Measurements from ENCODE around the gene RMI2. TPM values are rescaled to one million over a fixed set of nuclear protein-coding genes. Genes with fewer than 3 reads are reported as not detected.

The RMI2 gene
- total and polyA plus RNA-seq, 2 donors (not counting 1 experiment from before 2014, with no cell fraction given) = 6.6 to 6.8 TPM

- H3K4me1 ChIP-seq (ENCODE audit: control insufficient read depth, extremely low read depth, insufficient read depth, low read length) = no peaks in the 10 kb centered on the region
- no peaks in the 10 kb centered on the region for H4K20me1 ChIP-seq (ENCODE audit: control insufficient read depth, extremely low read depth, insufficient read depth, low read length)
- H3K27ac ChIP-seq (ENCODE audit: insufficient read depth, low read length) = no peak overlapping the region
- no peak for TF ChIP-seq EZH2 (IDR thresholded peaks at IDR 0.05; ENCODE audit: low read length, missing control alignments)
- TF ChIP-seq, protein P1, sequence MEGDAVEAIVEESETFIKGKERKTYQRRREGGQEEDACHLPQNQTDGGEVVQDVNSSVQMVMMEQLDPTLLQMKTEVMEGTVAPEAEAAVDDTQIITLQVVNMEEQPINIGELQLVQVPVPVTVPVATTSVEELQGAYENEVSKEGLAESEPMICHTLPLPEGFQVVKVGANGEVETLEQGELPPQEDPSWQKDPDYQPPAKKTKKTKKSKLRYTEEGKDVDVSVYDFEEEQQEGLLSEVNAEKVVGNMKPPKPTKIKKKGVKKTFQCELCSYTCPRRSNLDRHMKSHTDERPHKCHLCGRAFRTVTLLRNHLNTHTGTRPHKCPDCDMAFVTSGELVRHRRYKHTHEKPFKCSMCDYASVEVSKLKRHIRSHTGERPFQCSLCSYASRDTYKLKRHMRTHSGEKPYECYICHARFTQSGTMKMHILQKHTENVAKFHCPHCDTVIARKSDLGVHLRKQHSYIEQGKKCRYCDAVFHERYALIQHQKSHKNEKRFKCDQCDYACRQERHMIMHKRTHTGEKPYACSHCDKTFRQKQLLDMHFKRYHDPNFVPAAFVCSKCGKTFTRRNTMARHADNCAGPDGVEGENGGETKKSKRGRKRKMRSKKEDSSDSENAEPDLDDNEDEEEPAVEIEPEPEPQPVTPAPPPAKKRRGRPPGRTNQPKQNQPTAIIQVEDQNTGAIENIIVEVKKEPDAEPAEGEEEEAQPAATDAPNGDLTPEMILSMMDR (conservative IDR thresholded peaks at IDR 0.05 in 1 of 2, IDR thresholded peaks at IDR 0.05 in 1 of 2; ENCODE audit: low read depth in 1 of 2, low read length in 2 of 2) = no peak
- no peaks in the 10 kb centered on the region for H3K79me2 ChIP-seq (ENCODE audit: control insufficient read depth, insufficient read depth, low read length)
- no peak overlapping the region for H3K4me2 ChIP-seq (ENCODE audit: extremely low read depth, insufficient read depth, low read length)
- H3K4me3 ChIP-seq (replicated peaks in 1 of 4; ENCODE audit: control extremely low read depth in 1 of 4, insufficient read depth in 1 of 4, low read depth in 3 of 4, low read length in 4 of 4) = no peak overlapping the region
- no peaks in the 10 kb centered on the region for H3K9me3 ChIP-seq (ENCODE audit: control insufficient read depth, insufficient read depth, low read depth, low read length)
- H3K36me3 ChIP-seq (ENCODE audit: control insufficient read depth, insufficient read depth, low read length) = no peaks in the 10 kb centered on the region
- H3K27me3 ChIP-seq (ENCODE audit: control insufficient read depth, insufficient read depth, low read length) = no peaks in the 10 kb centered on the region
- no peak overlapping the region for H3K9ac ChIP-seq (ENCODE audit: insufficient read depth, low read length)
- no peak for DNase-seq (ENCODE audit: low read depth in 2 of 2)
- no peak overlapping the region for H2AFZ ChIP-seq (ENCODE audit: low read length)
Measured at GRCh38 chr16:11302977-11303376, 42.3 kb upstream of the RMI2 start.

DNA sequence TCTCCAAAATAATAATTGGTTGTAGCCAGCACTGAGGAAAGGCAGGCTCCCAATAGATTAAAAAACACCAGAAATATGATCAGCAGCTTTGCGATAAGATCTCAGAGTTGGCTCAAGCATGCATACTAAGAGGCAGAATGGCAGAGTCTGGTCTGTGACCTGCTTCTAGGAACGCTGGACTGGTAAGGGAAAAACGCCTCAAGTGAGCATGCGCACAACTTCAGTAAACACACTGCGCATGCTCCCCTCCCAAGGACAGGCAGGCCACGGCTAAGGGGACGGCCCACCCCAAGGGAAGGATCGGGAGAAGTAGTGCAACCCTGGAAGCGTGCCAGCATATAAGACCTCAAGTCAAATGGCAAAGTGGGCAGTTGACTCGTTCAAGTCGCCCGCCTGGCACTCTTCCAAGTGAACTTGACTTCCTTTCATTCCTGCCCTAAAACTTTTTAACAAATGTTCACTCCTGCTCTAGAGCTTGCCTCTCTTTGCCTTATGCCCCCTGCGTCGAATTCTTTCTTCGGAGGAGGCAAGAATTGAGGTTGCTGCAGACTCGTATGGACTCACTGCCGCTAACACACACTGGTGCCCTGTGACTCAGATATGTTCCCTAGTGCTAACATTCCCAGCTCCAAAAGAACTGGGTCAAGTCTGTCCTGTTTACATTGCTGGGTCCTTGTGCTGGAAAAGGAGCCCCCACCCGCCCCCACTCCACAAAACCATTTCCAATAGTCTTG is 41.7 kb upstream of the RMI2 start:
- Histone ChIP-seq H3K4me1 (ENCODE audit: control insufficient read depth, extremely low read depth, insufficient read depth, low read length) (no peaks in the 10 kb centered on the region), H3K9me3 (ENCODE audit: control insufficient read depth, insufficient read depth, low read depth, low read length) (no peaks in the 10 kb centered on the region), H3K79me2 (ENCODE audit: control insufficient read depth, insufficient read depth, low read length) (no peaks in the 10 kb centered on the region), H3K9ac (ENCODE audit: insufficient read depth, low read length) (no peak overlapping the region), H3K36me3 (ENCODE audit: control insufficient read depth, insufficient read depth, low read length) (no peaks in the 10 kb centered on the region), H3K4me3 (replicated peaks in 1 of 4; ENCODE audit: control extremely low read depth in 1 of 4, insufficient read depth in 1 of 4, low read depth in 3 of 4, low read length in 4 of 4) (no peak overlapping the region), H3K27me3 (ENCODE audit: control insufficient read depth, insufficient read depth, low read length) (no peaks in the 10 kb centered on the region), H2AFZ (ENCODE audit: low read length) (no peak overlapping the region), H3K27ac (ENCODE audit: insufficient read depth, low read length) (no peak overlapping the region), H3K4me2 (ENCODE audit: extremely low read depth, insufficient read depth, low read length) (no peak overlapping the region), H4K20me1 (ENCODE audit: control insufficient read depth, extremely low read depth, insufficient read depth, low read length) (no peaks in the 10 kb centered on the region)
- no peak for DNase-seq (ENCODE audit: low read depth in 2 of 2)
- TF ChIP-seq EZH2 (IDR thresholded peaks at IDR 0.05; ENCODE audit: low read length, missing control alignments) = no peak
- TF ChIP-seq, protein P1 (conservative IDR thresholded peaks at IDR 0.05 in 1 of 2, IDR thresholded peaks at IDR 0.05 in 1 of 2; ENCODE audit: low read depth in 1 of 2, low read length in 2 of 2) = no peak

- TF ChIP-seq EZH2 (IDR thresholded peaks at IDR 0.05; ENCODE audit: low read length, missing control alignments) = no peak
- TF ChIP-seq, protein P1 (conservative IDR thresholded peaks at IDR 0.05 in 1 of 2, IDR thresholded peaks at IDR 0.05 in 1 of 2; ENCODE audit: low read depth in 1 of 2, low read length in 2 of 2) = no peak
- H3K4me1 ChIP-seq (ENCODE audit: control insufficient read depth, extremely low read depth, insufficient read depth, low read length) = no peaks in the 10 kb centered on the region
- no peaks in the 10 kb centered on the region for H4K20me1 ChIP-seq (ENCODE audit: control insufficient read depth, extremely low read depth, insufficient read depth, low read length)
Measured at GRCh38 chr16:11306381-11306780, 38.9 kb upstream of the RMI2 start.

More at GRCh38 chr16:11306381-11306780, 38.9 kb upstream of the RMI2 start:
- Histone ChIP-seq H3K27ac (ENCODE audit: insufficient read depth, low read length) (no peak overlapping the region), H3K27me3 (ENCODE audit: control insufficient read depth, insufficient read depth, low read length) (no peaks in the 10 kb centered on the region), H3K36me3 (ENCODE audit: control insufficient read depth, insufficient read depth, low read length) (no peaks in the 10 kb centered on the region), H3K9me3 (ENCODE audit: control insufficient read depth, insufficient read depth, low read depth, low read length) (no peaks in the 10 kb centered on the region), H3K4me2 (ENCODE audit: extremely low read depth, insufficient read depth, low read length) (no peak overlapping the region), H3K4me3 (replicated peaks in 1 of 4; ENCODE audit: control extremely low read depth in 1 of 4, insufficient read depth in 1 of 4, low read depth in 3 of 4, low read length in 4 of 4) (no peak overlapping the region), H2AFZ (ENCODE audit: low read length) (no peak overlapping the region), H3K9ac (ENCODE audit: insufficient read depth, low read length) (no peak overlapping the region), H3K79me2 (ENCODE audit: control insufficient read depth, insufficient read depth, low read length) (no peaks in the 10 kb centered on the region)
- no peak for DNase-seq (ENCODE audit: low read depth in 2 of 2)
